ENCODE data around the gene KNDC1. TPM values are rescaled to one million over a fixed set of nuclear protein-coding genes. Genes with fewer than 3 reads are reported as not detected.
A peak's percentile ranks its signal among the peaks of the same experiment; 100 is the strongest.

The KNDC1 gene
- total and polyA plus RNA-seq, 4 experiments from 2014 or later, result 0.09 to 1.4 (median 0.87) TPM; not detected in 1

- Mint-ChIP-seq H3K36me3 (no peaks in the 10 kb centered on the region), H3K4me3 (no peak overlapping the region), H3K27me3 (peaks cover 0 to 2% of the 10 kb centered on the region in 2 donors), H3K9me3 (no peaks in the 10 kb centered on the region), H3K27ac (no peak overlapping the region), H3K4me1 (no peaks in the 10 kb centered on the region)
- no peaks in the 10 kb centered on the region for H3K9me3 ChIP-seq (ENCODE audit: control insufficient read depth in 1 of 2, low read length in 2 of 2)
- CTCF ChIA-PET (ENCODE audit: partially characterized antibody), result no interaction called here
- no peaks in the 10 kb centered on the region for H3K36me3 ChIP-seq (ENCODE audit: insufficient read depth, low read length)
- peak in 1 of 5 donors; percentile 14 for DNase-seq
- no peak overlapping the region for H3K27ac ChIP-seq (ENCODE audit: low read depth, low read length)
- no peaks in the 10 kb centered on the region for H3K27me3 ChIP-seq (ENCODE audit: insufficient read depth, low read length)
- no peak overlapping the region for H3K4me3 ChIP-seq (ENCODE audit: low read length in 2 of 2)
- H3K4me1 ChIP-seq (ENCODE audit: insufficient read depth, low read length), result no peaks in the 10 kb centered on the region
- intact Hi-C loops (cut with micrococcal nuclease), result no loop called here
- POLR2A ChIA-PET (ENCODE audit: partially characterized antibody), result no interaction called here
Observed at GRCh38 chr10:133204226-133205015, 44.4 kb downstream of the KNDC1 start.

GRCh38 chr10:133205146-133205545 lies 45.1 kb downstream of the KNDC1 start:
- Histone ChIP-seq H3K36me3 (ENCODE audit: insufficient read depth, low read length) (no peaks in the 10 kb centered on the region), H3K4me3 (ENCODE audit: low read length in 2 of 2) (no peak overlapping the region), H3K4me1 (ENCODE audit: insufficient read depth, low read length) (no peaks in the 10 kb centered on the region), H3K27me3 (ENCODE audit: insufficient read depth, low read length) (no peaks in the 10 kb centered on the region), H3K9me3 (ENCODE audit: control insufficient read depth in 1 of 2, low read length in 2 of 2) (no peaks in the 10 kb centered on the region), H3K27ac (ENCODE audit: low read depth, low read length) (no peak overlapping the region)
- Mint-ChIP-seq H3K27me3 (peaks cover 0 to 2% of the 10 kb centered on the region in 2 donors), H3K27ac (no peak overlapping the region), H3K4me1 (no peaks in the 10 kb centered on the region), H3K36me3 (no peaks in the 10 kb centered on the region), H3K4me3 (no peak overlapping the region), H3K9me3 (no peaks in the 10 kb centered on the region)
- POLR2A ChIA-PET (ENCODE audit: partially characterized antibody), result no interaction called here
- DNase-seq, result peak in 1 of 5 donors; percentile 24
- CTCF ChIA-PET (ENCODE audit: partially characterized antibody), result no interaction called here
- intact Hi-C loops (cut with micrococcal nuclease), result no loop called here

- no peak overlapping the region for H3K27ac Mint-ChIP-seq
- ChIA-PET POLR2A (ENCODE audit: partially characterized antibody) (no interaction called here), CTCF (ENCODE audit: partially characterized antibody) (no interaction called here)
- Histone ChIP-seq H3K4me3 (ENCODE audit: low read length in 2 of 2) (no peak overlapping the region), H3K27ac (ENCODE audit: low read depth, low read length) (no peak overlapping the region), H3K27me3 (ENCODE audit: insufficient read depth, low read length) (no peaks in the 10 kb centered on the region), H3K9me3 (ENCODE audit: control insufficient read depth in 1 of 2, low read length in 2 of 2) (no peaks in the 10 kb centered on the region), H3K4me1 (ENCODE audit: insufficient read depth, low read length) (no peaks in the 10 kb centered on the region), H3K36me3 (ENCODE audit: insufficient read depth, low read length) (no peaks in the 10 kb centered on the region)
- H3K27me3 Mint-ChIP-seq, result no peaks in the 10 kb centered on the region
- intact Hi-C loops (cut with micrococcal nuclease), result no loop called here
- peak in 1 of 5 donors; percentile 28 for DNase-seq
- no peak overlapping the region for H3K4me3 Mint-ChIP-seq
- H3K36me3 Mint-ChIP-seq, result no peaks in the 10 kb centered on the region
- peaks cover 0 to 4% (median 1%) of the 10 kb centered on the region in 4 donors for H3K4me1 Mint-ChIP-seq
- no peaks in the 10 kb centered on the region for H3K9me3 Mint-ChIP-seq
Observed at GRCh38 chr10:133206356-133207040, 46.5 kb downstream of the KNDC1 start.

GRCh38 chr10:133207041-133207600 lies 47.1 kb downstream of the KNDC1 start:
- H3K27me3 Mint-ChIP-seq, result no peaks in the 10 kb centered on the region
- POLR2A ChIA-PET (ENCODE audit: partially characterized antibody), result no interaction called here
- no peak for DNase-seq

DNA sequence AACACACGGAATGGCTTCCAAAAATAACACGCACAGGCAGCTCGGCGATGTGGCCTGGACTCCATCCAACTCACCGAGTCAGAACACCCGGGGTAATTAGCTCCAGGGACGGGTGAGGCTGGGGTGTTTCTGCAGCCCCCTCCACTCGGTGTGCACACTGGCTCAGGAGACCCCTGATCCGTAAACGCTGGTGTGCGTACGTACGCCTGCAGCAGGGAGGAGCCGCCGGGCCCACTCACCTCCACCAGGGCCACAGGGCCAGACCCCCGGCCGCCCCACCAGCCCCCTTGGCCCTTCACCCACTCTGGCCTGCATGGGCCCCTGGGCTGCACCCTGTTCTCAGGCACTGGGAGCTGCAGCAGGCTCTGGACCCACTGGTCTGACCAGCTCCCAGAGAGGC lies 47.6 kb downstream of the KNDC1 start:
- Histone ChIP-seq H3K4me1 (ENCODE audit: insufficient read depth, low read length) (no peaks in the 10 kb centered on the region), H3K36me3 (ENCODE audit: insufficient read depth, low read length) (no peaks in the 10 kb centered on the region), H3K27me3 (ENCODE audit: insufficient read depth, low read length) (no peaks in the 10 kb centered on the region), H3K9me3 (ENCODE audit: control insufficient read depth in 1 of 2, low read length in 2 of 2) (no peaks in the 10 kb centered on the region), H3K27ac (ENCODE audit: low read depth, low read length) (no peak overlapping the region), H3K4me3 (ENCODE audit: low read length in 2 of 2) (no peak overlapping the region)
- H3K27ac Mint-ChIP-seq, result no peak overlapping the region
- H3K4me1 Mint-ChIP-seq, result peaks cover 0 to 4% (median 1%) of the 10 kb centered on the region in 4 donors
- no peak overlapping the region for H3K4me3 Mint-ChIP-seq
- CTCF ChIA-PET (ENCODE audit: partially characterized antibody), result no interaction called here
- DNase-seq, result peak in 1 of 5 donors; percentile 23
- intact Hi-C loops (cut with micrococcal nuclease), result no loop called here
- no peaks in the 10 kb centered on the region for H3K36me3 Mint-ChIP-seq
- H3K9me3 Mint-ChIP-seq, result no peaks in the 10 kb centered on the region
- POLR2A ChIA-PET (ENCODE audit: partially characterized antibody), result no interaction called here
- no peaks in the 10 kb centered on the region for H3K27me3 Mint-ChIP-seq

More at GRCh38 chr10:133207041-133207600, 47.1 kb downstream of the KNDC1 start:
- H3K9me3 ChIP-seq (ENCODE audit: control insufficient read depth in 1 of 2, low read length in 2 of 2), result no peaks in the 10 kb centered on the region
- H3K9me3 Mint-ChIP-seq, result no peaks in the 10 kb centered on the region
- intact Hi-C loops (cut with micrococcal nuclease), result no loop called here
- CTCF ChIA-PET (ENCODE audit: partially characterized antibody), result no interaction called here
- no peak overlapping the region for H3K4me3 Mint-ChIP-seq
- no peaks in the 10 kb centered on the region for H3K27me3 ChIP-seq (ENCODE audit: insufficient read depth, low read length)
- no peaks in the 10 kb centered on the region for H3K36me3 ChIP-seq (ENCODE audit: insufficient read depth, low read length)
- H3K4me3 ChIP-seq (ENCODE audit: low read length in 2 of 2), result no peak overlapping the region
- H3K27ac Mint-ChIP-seq, result no peak overlapping the region
- H3K4me1 ChIP-seq (ENCODE audit: insufficient read depth, low read length), result no peaks in the 10 kb centered on the region
- peaks cover 0 to 4% (median 1%) of the 10 kb centered on the region in 4 donors for H3K4me1 Mint-ChIP-seq
- no peaks in the 10 kb centered on the region for H3K36me3 Mint-ChIP-seq
- no peak overlapping the region for H3K27ac ChIP-seq (ENCODE audit: low read depth, low read length)

GRCh38 chr10:133208466-133208865 lies 48.4 kb downstream of the KNDC1 start:
- H3K4me3 Mint-ChIP-seq, result no peak overlapping the region
- H3K27ac ChIP-seq (ENCODE audit: low read depth, low read length), result no peak overlapping the region
- H3K4me1 Mint-ChIP-seq, result peaks cover 0 to 4% (median 1%) of the 10 kb centered on the region in 4 donors
- no peaks in the 10 kb centered on the region for H3K4me1 ChIP-seq (ENCODE audit: insufficient read depth, low read length)
- H3K4me3 ChIP-seq (ENCODE audit: low read length in 2 of 2), result no peak overlapping the region
- no peaks in the 10 kb centered on the region for H3K9me3 Mint-ChIP-seq
- POLR2A ChIA-PET (ENCODE audit: partially characterized antibody), result no interaction called here
- no peaks in the 10 kb centered on the region for H3K36me3 Mint-ChIP-seq
- CTCF ChIA-PET (ENCODE audit: partially characterized antibody), result no interaction called here
- no peaks in the 10 kb centered on the region for H3K9me3 ChIP-seq (ENCODE audit: control insufficient read depth in 1 of 2, low read length in 2 of 2)
- intact Hi-C loops (cut with micrococcal nuclease), result no loop called here
- H3K27ac Mint-ChIP-seq, result no peak overlapping the region
- DNase-seq, result no peak
- no peaks in the 10 kb centered on the region for H3K27me3 Mint-ChIP-seq
- H3K36me3 ChIP-seq (ENCODE audit: insufficient read depth, low read length), result no peaks in the 10 kb centered on the region
- no peaks in the 10 kb centered on the region for H3K27me3 ChIP-seq (ENCODE audit: insufficient read depth, low read length)

DNA sequence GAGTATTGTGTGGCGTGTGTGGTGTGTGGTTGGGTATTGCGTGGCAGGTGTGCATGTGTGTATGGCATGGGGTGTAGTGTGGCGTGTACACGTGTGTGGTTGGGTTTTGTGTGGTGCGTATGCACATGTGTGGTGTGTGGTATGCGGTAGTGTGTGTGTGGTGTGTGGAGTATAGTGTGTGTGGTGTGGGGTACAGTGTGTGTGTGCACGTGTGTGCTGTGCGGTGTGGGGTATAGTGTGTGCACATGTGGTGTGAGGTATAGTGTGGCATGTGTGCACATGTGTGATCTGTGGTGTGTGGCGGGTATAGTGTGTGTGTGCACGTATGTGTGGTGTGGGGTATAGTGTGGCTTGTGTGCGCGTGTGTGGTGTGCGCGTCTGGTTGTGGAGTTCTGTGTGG lies 49.1 kb downstream of the KNDC1 start:
- ChIA-PET CTCF (ENCODE audit: partially characterized antibody) (no interaction called here), POLR2A (ENCODE audit: partially characterized antibody) (no interaction called here)
- H3K36me3 Mint-ChIP-seq, result no peaks in the 10 kb centered on the region
- no peaks in the 10 kb centered on the region for H3K9me3 Mint-ChIP-seq
- intact Hi-C loops (cut with micrococcal nuclease), result no loop called here
- no peak overlapping the region for H3K27ac Mint-ChIP-seq
- no peaks in the 10 kb centered on the region for H3K27me3 ChIP-seq (ENCODE audit: insufficient read depth, low read length)
- peaks cover 0 to 4% (median 1%) of the 10 kb centered on the region in 4 donors for H3K4me1 Mint-ChIP-seq
- no peaks in the 10 kb centered on the region for H3K9me3 ChIP-seq (ENCODE audit: control insufficient read depth in 1 of 2, low read length in 2 of 2)
- no peak overlapping the region for H3K4me3 Mint-ChIP-seq
- H3K27me3 Mint-ChIP-seq, result no peaks in the 10 kb centered on the region
- H3K27ac ChIP-seq (ENCODE audit: low read depth, low read length), result no peak overlapping the region
- H3K4me1 ChIP-seq (ENCODE audit: insufficient read depth, low read length), result no peaks in the 10 kb centered on the region
- peak in 1 of 5 donors; percentile 13 for DNase-seq
- H3K36me3 ChIP-seq (ENCODE audit: insufficient read depth, low read length), result no peaks in the 10 kb centered on the region
- H3K4me3 ChIP-seq (ENCODE audit: low read length in 2 of 2), result no peak overlapping the region

All from CD4-positive, alpha-beta memory T cell (primary cell).